Measurements from ENCODE around the gene LRRC51.

Gene LRRC51

GRCh38 chr11:72080326-72081183, at the start of gene LRRC51, which contains the start of gene NUMA1:
Gene LRRC51, plus strand, starts transcription at chr11:72080850. Its CDS starts 8,234 bp downstream, at chr11:72089084.
Gene NUMA1, minus strand, starts transcription at chr11:72080542. Its CDS starts 44,599 bp downstream, at chr11:72035943.
- DNase-seq (ENCODE audit: extremely low read depth in 1 of 2, low read depth in 1 of 2), result peak; percentile 95 to 99

GRCh38 chr11:72036687-72037086, 44.0 kb upstream of the LRRC51 start:
- no peak for DNase-seq (ENCODE audit: extremely low read depth in 1 of 2, low read depth in 1 of 2)

- no peak for DNase-seq (ENCODE audit: extremely low read depth in 1 of 2, low read depth in 1 of 2)
Observed at GRCh38 chr11:72037554-72038311, 42.9 kb upstream of the LRRC51 start.

DNA sequence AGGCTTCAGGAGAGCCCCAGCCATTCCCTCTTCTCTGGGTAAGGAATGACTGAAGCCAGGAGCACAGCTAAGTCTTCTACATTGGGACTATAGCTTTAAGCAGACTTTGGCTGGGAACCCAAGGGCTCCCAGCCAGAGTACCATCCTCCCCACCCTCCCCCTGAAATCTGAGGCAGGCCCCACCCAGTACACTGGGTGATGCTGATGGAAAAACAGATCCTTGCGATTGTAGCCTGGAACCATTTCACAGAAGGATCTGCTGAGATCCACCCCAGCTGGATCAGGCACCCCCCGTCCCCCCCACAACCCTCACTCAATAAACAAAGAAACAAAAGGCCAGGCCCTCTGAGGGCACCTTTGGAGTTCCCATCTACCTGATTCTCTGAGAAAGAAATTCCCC, 42.2 kb upstream of the LRRC51 start:
- no peak for DNase-seq (ENCODE audit: extremely low read depth in 1 of 2, low read depth in 1 of 2)

GRCh38 chr11:72039031-72039855, 41.4 kb upstream of the LRRC51 start:
- no peak for DNase-seq (ENCODE audit: extremely low read depth in 1 of 2, low read depth in 1 of 2)

- no peak for DNase-seq (ENCODE audit: extremely low read depth in 1 of 2, low read depth in 1 of 2)
Observed at GRCh38 chr11:72039856-72040401, 40.7 kb upstream of the LRRC51 start.

DNA sequence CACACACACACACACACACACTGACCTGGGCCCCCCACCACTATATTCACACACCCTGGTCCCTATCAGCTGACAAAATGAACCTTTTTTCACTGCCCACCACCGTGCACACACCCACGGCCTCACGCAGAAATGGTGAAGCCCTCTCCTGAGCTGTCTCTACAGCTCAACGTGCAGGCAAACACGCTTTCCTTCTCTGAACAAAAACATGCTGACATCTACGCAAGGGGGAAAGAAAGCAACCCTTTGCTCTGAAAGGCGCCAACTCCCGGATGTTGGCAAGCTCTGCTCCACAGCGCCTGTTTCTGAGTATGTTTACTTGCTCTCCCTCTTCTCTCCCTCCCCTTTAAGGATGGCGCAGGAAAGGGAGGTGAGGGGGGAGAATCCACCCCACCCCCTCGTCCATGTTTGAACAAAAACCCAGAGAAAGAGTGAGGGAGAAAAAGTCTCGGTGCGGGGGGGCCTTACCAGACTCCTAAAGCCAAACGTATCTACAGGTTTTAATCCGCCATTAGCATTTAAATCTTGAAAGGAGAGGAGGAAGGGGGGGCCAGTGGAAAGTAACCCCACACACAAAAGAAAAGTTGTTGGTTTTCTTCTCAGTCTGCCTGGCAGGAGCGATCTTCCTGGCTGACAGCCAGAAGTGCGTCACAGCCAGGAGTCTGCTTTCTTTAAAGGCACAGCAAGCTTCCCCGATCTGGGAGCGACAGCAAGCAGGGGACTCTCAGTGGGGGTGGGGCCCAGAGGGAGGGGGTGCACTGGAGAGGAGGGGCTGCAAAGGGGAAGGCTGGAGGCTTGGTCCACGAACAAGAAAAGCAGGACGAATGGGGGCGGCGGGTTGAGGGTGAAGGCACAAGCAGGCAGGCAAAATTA, 39.9 kb upstream of the LRRC51 start:
- peak; percentile 62 to 72 for DNase-seq (ENCODE audit: extremely low read depth in 1 of 2, low read depth in 1 of 2)

DNA sequence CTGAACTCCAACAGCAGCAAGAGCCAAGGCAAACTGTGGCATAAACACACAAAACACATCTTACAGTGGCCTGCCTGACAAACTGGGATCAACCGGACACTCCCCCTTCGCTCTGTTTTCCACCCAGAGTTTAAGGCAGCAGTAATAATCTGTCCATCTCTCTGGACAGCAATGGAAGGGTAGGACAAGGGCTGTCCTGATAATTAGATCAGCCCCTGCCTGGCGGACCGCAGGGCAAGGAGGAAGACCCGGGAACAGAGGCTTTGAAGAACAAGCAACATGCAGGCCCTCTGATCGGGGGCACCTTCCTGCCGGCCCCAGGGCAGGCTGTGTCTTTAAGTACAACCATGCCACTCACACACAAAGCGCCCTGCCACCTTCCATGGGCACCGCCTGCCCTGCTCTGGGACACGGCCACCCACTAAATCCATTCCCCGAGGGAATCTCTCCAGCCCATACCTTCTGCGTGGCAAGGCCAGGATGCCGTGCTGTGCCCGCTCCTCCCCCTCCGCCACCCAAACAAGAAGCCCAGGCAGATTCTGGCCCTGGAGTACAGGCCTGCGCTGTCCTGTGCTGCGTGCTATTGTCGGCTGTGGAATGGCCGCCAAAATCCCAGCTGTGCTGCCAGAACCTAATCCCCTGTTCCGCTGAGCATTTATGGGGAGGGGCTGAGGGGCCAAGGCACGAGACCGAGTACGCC, 39.1 kb upstream of the LRRC51 start:
- peak in 1 of 2 donors; percentile 13 for DNase-seq (ENCODE audit: extremely low read depth in 1 of 2, low read depth in 1 of 2)

DNA sequence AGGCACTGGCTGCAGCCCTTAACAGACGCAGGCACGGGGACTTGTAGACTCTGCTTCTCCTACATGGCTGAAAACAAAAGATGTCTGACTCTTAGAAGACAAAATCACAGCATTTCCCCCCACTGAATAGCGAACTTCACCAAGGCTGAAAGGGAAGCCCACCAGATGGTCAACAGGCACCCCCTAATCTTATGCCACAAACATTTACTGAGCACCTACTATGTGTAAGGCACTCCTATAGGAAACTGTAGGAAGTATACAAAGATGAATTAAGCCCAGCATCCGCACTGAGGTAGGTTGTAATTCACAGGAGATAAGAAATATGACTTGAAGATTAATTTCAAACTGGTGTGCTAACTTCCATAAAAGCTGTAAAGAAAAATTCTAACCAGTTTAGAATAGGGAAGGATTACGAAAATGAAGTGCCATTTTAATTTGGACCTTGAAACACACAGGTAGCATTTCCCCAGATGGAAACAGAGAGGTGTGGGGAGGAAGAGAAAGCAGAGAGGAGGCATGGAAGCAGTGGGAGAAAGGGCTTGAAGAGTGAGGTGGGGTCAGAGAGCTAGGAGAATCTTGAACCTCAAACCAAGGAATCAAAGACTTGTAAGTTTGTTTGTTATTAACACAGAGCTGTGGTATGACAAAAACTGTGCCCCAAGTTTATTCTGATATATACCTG, 38.4 kb upstream of the LRRC51 start:
- no peak for DNase-seq (ENCODE audit: extremely low read depth in 1 of 2, low read depth in 1 of 2)

DNA sequence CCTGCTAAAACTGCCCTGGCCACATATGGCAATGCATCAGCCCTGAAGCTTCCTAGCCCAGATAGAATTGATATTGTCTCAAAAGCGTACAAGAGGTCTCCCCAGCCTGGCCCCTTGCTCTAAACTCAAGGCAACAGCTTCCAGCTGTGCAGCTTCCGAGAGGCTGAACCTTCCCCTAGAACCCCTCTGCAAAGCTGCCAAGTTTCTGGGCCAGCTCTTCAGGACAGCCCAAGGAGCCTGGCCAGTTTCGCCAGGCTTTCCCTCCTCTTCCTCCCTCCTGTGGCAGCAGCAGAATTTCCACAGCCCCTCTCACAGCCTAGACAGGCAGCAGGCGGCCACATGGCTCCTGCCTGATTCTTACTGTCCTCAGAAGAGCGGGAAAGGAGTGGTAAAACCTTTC, 34.8 kb upstream of the LRRC51 start:
- no peak for DNase-seq (ENCODE audit: extremely low read depth in 1 of 2, low read depth in 1 of 2)

DNA sequence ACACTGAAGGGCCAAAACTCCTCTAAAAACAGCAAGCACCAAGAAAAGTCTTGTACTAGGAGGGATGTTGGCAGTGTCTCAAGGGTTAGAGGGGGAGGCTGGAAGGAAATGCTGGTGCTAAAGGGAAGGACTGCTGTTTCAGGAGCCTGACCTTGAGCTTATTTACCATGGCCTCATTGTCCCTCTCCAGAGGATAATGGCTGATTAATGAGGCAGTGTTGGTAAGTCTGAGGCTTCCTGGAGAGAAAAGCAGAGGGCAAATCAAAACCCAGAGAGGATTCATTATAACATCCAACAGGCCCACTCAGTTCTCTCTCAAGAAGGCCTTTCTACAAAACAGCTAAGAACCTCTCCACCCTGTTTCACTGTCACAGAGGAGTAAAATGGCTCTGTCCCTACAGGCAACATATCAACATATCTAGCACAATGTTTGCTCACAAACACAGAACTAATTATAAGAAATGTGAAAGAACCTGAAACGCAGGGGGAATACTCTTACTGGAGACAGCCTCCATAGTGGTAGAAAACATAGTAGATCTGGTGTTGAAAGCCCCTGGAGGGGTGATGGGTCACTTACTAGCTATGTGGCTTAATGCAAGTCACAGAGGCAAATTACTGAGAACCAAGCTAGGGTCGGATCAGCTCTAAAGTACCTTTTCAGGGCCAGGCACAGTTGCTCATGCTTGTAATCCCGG, 31.7 kb upstream of the LRRC51 start:
- no peak for DNase-seq (ENCODE audit: extremely low read depth in 1 of 2, low read depth in 1 of 2)

DNA sequence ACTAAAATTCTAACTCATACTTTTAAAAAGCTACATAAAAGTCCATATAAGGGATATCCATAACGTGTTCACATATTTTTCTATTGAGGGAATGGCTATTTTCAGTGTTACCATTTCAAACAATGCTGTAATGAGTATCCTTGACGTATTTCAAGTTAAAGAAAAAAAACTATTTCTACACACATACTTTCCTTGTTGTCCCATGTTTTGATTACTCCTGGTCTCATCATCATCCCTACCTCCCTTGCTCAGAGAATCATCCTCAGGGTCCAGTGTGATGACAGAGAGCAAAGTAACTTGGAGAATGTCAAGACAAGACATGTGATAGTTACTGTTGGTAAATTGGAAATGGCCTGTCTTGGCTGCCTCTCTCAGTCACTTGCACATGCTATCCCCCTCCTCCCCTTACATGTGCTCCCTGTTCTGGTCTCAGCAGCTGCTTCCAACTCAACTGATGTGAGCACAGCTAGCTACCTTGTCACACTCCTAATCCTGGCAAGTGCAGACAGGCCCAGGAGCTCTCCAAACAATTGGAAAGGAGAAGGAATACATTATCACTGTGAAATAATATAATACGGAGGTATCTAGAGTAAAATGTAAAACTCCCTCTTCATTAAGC, 22.1 kb upstream of the LRRC51 start:
- DNase-seq (ENCODE audit: extremely low read depth in 1 of 2, low read depth in 1 of 2), result no peak

- no peak for DNase-seq (ENCODE audit: extremely low read depth in 1 of 2, low read depth in 1 of 2)
Observed at GRCh38 chr11:72061739-72062396, 18.8 kb upstream of the LRRC51 start.

GRCh38 chr11:72066855-72067254, 13.8 kb upstream of the LRRC51 start:
- no peak for DNase-seq (ENCODE audit: extremely low read depth in 1 of 2, low read depth in 1 of 2)

DNA sequence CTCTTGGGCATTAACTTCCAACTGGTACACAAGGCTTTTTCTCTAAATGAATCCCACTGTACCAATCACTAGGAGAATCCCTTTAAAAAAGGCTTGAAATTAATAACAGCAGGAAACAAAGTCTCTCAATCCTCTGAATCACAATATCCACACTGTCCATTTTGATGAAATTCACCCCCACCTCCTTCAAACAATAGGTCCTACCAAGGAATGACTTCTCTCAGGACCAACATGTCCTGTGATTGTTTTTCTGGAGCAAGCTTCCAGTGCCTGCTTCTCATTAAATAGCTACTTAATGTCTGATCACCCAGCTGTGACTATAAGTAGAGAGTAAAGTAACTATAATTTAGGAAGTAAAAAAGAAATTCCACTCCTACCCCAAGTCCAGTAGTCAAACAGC, 13.4 kb upstream of the LRRC51 start:
- no peak for DNase-seq (ENCODE audit: extremely low read depth in 1 of 2, low read depth in 1 of 2)

DNA sequence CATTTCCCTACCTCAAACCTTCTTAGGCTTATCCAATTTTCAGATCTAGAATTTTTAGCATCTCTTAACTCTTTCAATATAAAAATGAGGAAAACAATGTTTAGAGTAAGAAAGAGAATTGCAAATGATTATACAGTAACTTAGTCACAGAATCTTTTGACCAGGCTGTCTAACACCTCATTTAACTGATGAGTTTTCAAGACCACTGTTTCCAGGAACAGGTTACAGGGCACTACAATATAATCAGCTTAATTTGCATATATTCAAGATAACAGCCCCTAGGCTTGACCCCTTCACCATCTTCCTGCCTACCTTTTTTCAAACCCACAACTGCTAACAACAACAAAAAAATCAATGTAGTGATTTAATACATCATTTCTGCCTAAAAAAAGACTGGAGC, 13.0 kb upstream of the LRRC51 start:
- DNase-seq (ENCODE audit: extremely low read depth in 1 of 2, low read depth in 1 of 2), result no peak

GRCh38 chr11:72069200-72069599, 11.4 kb upstream of the LRRC51 start:
- no peak for DNase-seq (ENCODE audit: extremely low read depth in 1 of 2, low read depth in 1 of 2)
